ENCODE data around the gene SCUBE1.

DNA sequence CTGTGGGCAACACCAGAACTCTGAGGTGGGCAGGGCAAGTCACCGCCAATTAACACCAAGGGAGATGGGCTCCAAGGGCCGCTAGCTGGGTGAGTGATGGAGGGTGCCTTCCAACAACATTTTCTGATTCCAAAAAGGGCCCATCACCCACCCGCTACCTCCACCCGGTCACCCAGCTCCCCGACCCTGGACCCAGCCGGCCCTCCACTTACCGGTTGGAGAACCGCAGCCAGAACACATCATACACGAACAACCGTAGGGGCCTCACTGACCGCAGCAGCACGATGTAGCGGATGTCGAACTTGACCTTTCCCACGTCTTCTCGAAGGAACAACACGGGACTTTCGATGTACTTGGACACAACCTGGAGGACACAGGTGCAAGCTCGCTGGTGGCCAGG is 171.0 kb downstream of the SCUBE1 start:
- TF ChIP-seq POLR2A (IDR thresholded peaks at IDR 0.05), result no peak
- TF ChIP-seq, protein P1, sequence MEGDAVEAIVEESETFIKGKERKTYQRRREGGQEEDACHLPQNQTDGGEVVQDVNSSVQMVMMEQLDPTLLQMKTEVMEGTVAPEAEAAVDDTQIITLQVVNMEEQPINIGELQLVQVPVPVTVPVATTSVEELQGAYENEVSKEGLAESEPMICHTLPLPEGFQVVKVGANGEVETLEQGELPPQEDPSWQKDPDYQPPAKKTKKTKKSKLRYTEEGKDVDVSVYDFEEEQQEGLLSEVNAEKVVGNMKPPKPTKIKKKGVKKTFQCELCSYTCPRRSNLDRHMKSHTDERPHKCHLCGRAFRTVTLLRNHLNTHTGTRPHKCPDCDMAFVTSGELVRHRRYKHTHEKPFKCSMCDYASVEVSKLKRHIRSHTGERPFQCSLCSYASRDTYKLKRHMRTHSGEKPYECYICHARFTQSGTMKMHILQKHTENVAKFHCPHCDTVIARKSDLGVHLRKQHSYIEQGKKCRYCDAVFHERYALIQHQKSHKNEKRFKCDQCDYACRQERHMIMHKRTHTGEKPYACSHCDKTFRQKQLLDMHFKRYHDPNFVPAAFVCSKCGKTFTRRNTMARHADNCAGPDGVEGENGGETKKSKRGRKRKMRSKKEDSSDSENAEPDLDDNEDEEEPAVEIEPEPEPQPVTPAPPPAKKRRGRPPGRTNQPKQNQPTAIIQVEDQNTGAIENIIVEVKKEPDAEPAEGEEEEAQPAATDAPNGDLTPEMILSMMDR (IDR thresholded peaks at IDR 0.05), result no peak

All from gastroesophageal sphincter (tissue), 3 donors.